A673 (cell line): ENCODE data around the gene PEPD. TPM values are rescaled to one million over a fixed set of nuclear protein-coding genes. Genes with fewer than 3 reads are reported as not detected.

Experiments
- BruUV-seq: library from RNA; stranded (reverse); fragments of 400-500 nt; replicated peaks from 2 replicates; lab custom pipeline; 2021; lab: Mats Ljungman, UMichigan
- CTCF ChIA-PET: fragments of 300-600 bp; sonication (Branson Sonifier 250); formaldehyde crosslinking; loops from one replicate; lab custom pipeline; 2022; ENCODE audit warnings: antibody characterized with exemption; lab: Charles Lee
- POLR2A ChIA-PET: fragments of 300-600 bp; sonication (Branson Sonifier 250); formaldehyde crosslinking; loops from one replicate; lab custom pipeline; 2022; ENCODE audit warnings: antibody characterized with exemption; ENCODE audit not compliant: low non-redundant PET; lab: Charles Lee
- DNase-seq: peaks from one replicate; pipeline ENCODE4 v3.0.0-alpha.2; 2015; ENCODE audit warnings: low spot score
- H3K27ac ChIP-seq: fragments of 200-600 bp; sonication (generic); 2 replicates; pipeline ENCODE4 v1.5.1; 2016; ENCODE audit warnings: mixed run types, low read depth, mild to moderate bottlenecking, mixed read lengths, antibody characterized with exemption, low read length; ENCODE audit not compliant: poor library complexity, severe bottlenecking
- H3K27me3 ChIP-seq: fragments of 200-600 bp; sonication (generic); replicated peaks from 2 replicates; pipeline ENCODE4 v1.6.1; 2017; ENCODE audit warnings: mixed run types, low read depth, mild to moderate bottlenecking, mixed read lengths, antibody characterized with exemption, low read length; ENCODE audit not compliant: insufficient read depth, poor library complexity
- H3K36me3 ChIP-seq: fragments of 200-600 bp; sonication (generic); 2 replicates; pipeline ENCODE4 v1.6.1; 2016; ENCODE audit warnings: mixed run types, mild to moderate bottlenecking, mixed read lengths, antibody characterized with exemption, low read length; ENCODE audit not compliant: insufficient read depth, poor library complexity, severe bottlenecking
- H3K4me1 ChIP-seq: fragments of 200-600 bp; sonication (generic); 2 replicates; pipeline ENCODE4 v1.6.1; 2017; ENCODE audit warnings: mixed run types, mild to moderate bottlenecking, mixed read lengths, antibody characterized with exemption, low read length; ENCODE audit not compliant: insufficient read depth, poor library complexity, severe bottlenecking
- H3K4me3 ChIP-seq: fragments of 200-600 bp; sonication (generic); 2 replicates; pipeline ENCODE4 v1.5.1; 2016; ENCODE audit warnings: low read depth, mixed run types, mild to moderate bottlenecking, mixed read lengths, low read length; ENCODE audit not compliant: poor library complexity, severe bottlenecking
- H3K9me3 ChIP-seq: fragments of 200-600 bp; sonication (generic); 2 replicates; pipeline ENCODE4 v1.6.1; 2016; ENCODE audit warnings: mixed run types, low read depth, mild to moderate bottlenecking, mixed read lengths, antibody characterized with exemption, low read length; ENCODE audit not compliant: poor library complexity, severe bottlenecking
- CTCF ChIP-seq: fragments of 300-800, 200-600 bp; sonication (generic); conservative IDR thresholded peaks from 2 replicates; pipeline ENCODE4 v1.5.1; 2017; ENCODE audit warnings: low read depth, mild to moderate bottlenecking, antibody characterized with exemption, low read length, moderate library complexity, mixed read lengths
- EZH2 ChIP-seq: fragments of 200-600 bp; sonication (generic); IDR thresholded peaks from 2 replicates; pipeline ENCODE4 v1.6.1; 2017; ENCODE audit warnings: borderline replicate concordance, low read depth, mild to moderate bottlenecking, mixed read lengths, antibody characterized with exemption, low read length; ENCODE audit not compliant: poor library complexity, severe bottlenecking
- intact Hi-C: fragments of 100-400 bp; cut with micrococcal nuclease; formaldehyde crosslinking; loops from one replicate; pipeline ENCODE4 v1.10.0; 2022; ENCODE audit not compliant: unreplicated experiment
- total RNA-seq: library from RNA; stranded (reverse); gene quantifications from 2 replicates; pipeline ENCODE4 v1.2.3, GENCODE V29; 2021

The PEPD gene
- total RNA-seq, 1 experiment from 2014 or later = 82.2 TPM

GRCh38 chr19:33507021-33507956 lies 14.3 kb downstream of the PEPD start:
- DNase-seq = no peak
- intact Hi-C loops = no loop called here
- BruUV-seq = no TSS peak

DNA sequence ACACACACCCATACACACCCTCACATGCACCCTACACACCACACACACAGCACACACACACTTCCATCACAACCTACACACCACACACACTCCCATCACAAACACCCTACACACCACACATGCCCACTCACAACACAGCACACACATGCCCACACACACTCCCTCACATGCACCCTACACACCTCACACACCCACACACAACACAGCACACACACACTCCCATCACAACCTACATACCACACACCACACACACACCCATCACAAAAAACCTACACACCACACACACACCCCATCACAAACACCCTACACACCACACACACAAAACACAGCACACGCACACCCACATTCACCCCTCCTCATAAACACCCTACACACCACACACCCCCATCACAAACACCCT lies 15.1 kb downstream of the PEPD start:
- intact Hi-C loops = no loop called here
- no peak for DNase-seq
- H3K9me3 ChIP-seq = no peaks in the 10 kb centered on the region
- TF ChIP-seq EZH2 (no peak), CTCF (no peak)
- no TSS peak for BruUV-seq
- H3K4me1 ChIP-seq = peaks cover 4% of the 10 kb centered on the region
- CTCF ChIA-PET = no interaction called here
- POLR2A ChIA-PET = no interaction called here
- no peaks in the 10 kb centered on the region for H3K36me3 ChIP-seq
- H3K4me3 ChIP-seq = no peak overlapping the region
- H3K27me3 ChIP-seq = no peaks in the 10 kb centered on the region
- H3K27ac ChIP-seq = no peak overlapping the region

More at GRCh38 chr19:33507021-33507956, 14.3 kb downstream of the PEPD start:
- H3K27ac ChIP-seq = no peak overlapping the region
- ChIA-PET CTCF (no interaction called here), POLR2A (no interaction called here)
- no peak overlapping the region for H3K4me3 ChIP-seq
- H3K9me3 ChIP-seq = no peaks in the 10 kb centered on the region
- H3K27me3 ChIP-seq = no peaks in the 10 kb centered on the region
- H3K4me1 ChIP-seq = no peaks in the 10 kb centered on the region
- no peaks in the 10 kb centered on the region for H3K36me3 ChIP-seq
- no peak for TF ChIP-seq CTCF

DNA sequence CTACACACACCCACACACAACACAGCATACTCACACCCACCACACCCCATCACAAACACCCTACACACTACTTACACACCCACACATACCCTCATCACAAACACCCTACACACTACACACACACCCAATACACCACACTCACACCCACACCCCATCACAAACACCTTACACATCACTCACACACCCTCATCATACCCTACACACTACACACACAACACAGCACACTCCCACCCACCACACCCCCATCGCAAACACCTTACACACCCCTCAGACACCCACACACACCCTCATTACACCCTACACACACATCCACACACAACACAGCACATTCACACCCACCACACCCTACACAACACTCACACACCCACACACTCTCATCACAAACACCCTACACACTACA lies 15.8 kb downstream of the PEPD start:
- CTCF ChIA-PET = no interaction called here
- TF ChIP-seq CTCF (no peak), EZH2 (no peak)
- Histone ChIP-seq H3K4me3 (no peak overlapping the region), H3K27ac (no peak overlapping the region), H3K27me3 (no peaks in the 10 kb centered on the region), H3K36me3 (no peaks in the 10 kb centered on the region), H3K4me1 (peaks cover 4% of the 10 kb centered on the region), H3K9me3 (no peaks in the 10 kb centered on the region)
- no TSS peak for BruUV-seq
- POLR2A ChIA-PET = no interaction called here
- intact Hi-C loops = no loop called here
- DNase-seq = no peak
